HEK293 (cell line): Measurements from ENCODE around the gene PRKCA.
A peak's percentile ranks its signal among the peaks of the same experiment; 100 is the strongest.

Experiments used
- CTCF ChIA-PET: fragments of 350-600 bp; formaldehyde crosslinking; extraction: SDS; loops from one replicate; lab custom pipeline; 2021; ENCODE audit warnings: antibody characterized with exemption; lab: Yijun Ruan, JAX
- POLR2A ChIA-PET: fragments of 300-600 bp; formaldehyde crosslinking; extraction: SDS; loops from one replicate; lab custom pipeline; 2020; ENCODE audit warnings: antibody characterized with exemption, inconsistent platforms; lab: Yijun Ruan, JAX
- H3K27ac ChIP-seq: fragments of 200-500 bp; sonication (Bioruptor generic); 2 replicates; pipeline ENCODE4 v1.5.1; 2014; ENCODE audit warnings: low read depth, low read length, control low read depth, inconsistent platforms; ENCODE audit errors: extremely low read depth
- H3K36me3 ChIP-seq, 2 experiments: fragments of 200-500 bp in 1 of 2; sonication (Bioruptor generic) in 1 of 2; 1 replicate in 1 of 2; 2 replicates in 1 of 2; pipeline ENCODE4 v1.5.1; 2014 to 2017; ENCODE audit warnings: inconsistent platforms in 2 of 2, low read length in 2 of 2; ENCODE audit not compliant: control insufficient read depth in 2 of 2, insufficient read depth in 1 of 2
- H3K4me1 ChIP-seq: fragments of 200-500 bp; sonication (Bioruptor generic); 2 replicates; pipeline ENCODE4 v1.5.1; 2014; ENCODE audit warnings: mild to moderate bottlenecking, low read length, inconsistent platforms; ENCODE audit not compliant: control insufficient read depth, insufficient read depth
- H3K4me3 ChIP-seq: 2 replicates; pipeline ENCODE4 v1.5.1; 2011; ENCODE audit warnings: low read depth, mild to moderate bottlenecking, control low read depth, low read length, moderate library complexity
- H3K9me3 ChIP-seq: fragments of 200-500 bp; sonication (Bioruptor generic); 2 replicates; pipeline ENCODE4 v1.5.1; 2014; ENCODE audit warnings: low read depth, low read length, inconsistent platforms; ENCODE audit not compliant: control insufficient read depth, insufficient read depth
- BCL11A ChIP-seq: fragments of 450-650 bp; formaldehyde crosslinking; IDR thresholded peaks from 2 replicates; pipeline ENCODE4 v1.5.1; 2016; ENCODE audit warnings: low read depth, missing biosample characterization, missing genetic modification characterization
- HIC1 ChIP-seq: fragments of 450-650 bp; formaldehyde crosslinking; IDR thresholded peaks from 2 replicates; pipeline ENCODE4 v1.5.1; 2016; ENCODE audit warnings: missing biosample characterization, missing genetic modification characterization
- HOXC10 ChIP-seq: sonication (generic); formaldehyde crosslinking; IDR thresholded peaks from 2 replicates; pipeline ENCODE4 v1.8.1; 2023; ENCODE audit warnings: mild to moderate bottlenecking, missing genetic modification reagents
- KLF16 ChIP-seq: fragments of 450-650 bp; formaldehyde crosslinking; IDR thresholded peaks from 2 replicates; pipeline ENCODE4 v1.5.1; 2017; ENCODE audit warnings: missing biosample characterization, missing genetic modification characterization
- KLF17 ChIP-seq: fragments of 450-650 bp; formaldehyde crosslinking; IDR thresholded peaks from 2 replicates; pipeline ENCODE4 v1.5.1; 2016; ENCODE audit warnings: missing biosample characterization, missing genetic modification characterization
- SCRT1 ChIP-seq: fragments of 450-650 bp; formaldehyde crosslinking; IDR thresholded peaks from 2 replicates; pipeline ENCODE4 v1.5.1; 2016; ENCODE audit warnings: missing biosample characterization, missing genetic modification characterization, borderline replicate concordance
- YY2 ChIP-seq: fragments of 450-650 bp; formaldehyde crosslinking; IDR thresholded peaks from 2 replicates; pipeline ENCODE4 v1.5.1; 2016; ENCODE audit warnings: missing biosample characterization, missing genetic modification characterization
- ZNF132 ChIP-seq: fragments of 450-650 bp; formaldehyde crosslinking; IDR thresholded peaks from 2 replicates; pipeline ENCODE4 v1.5.1; 2017; ENCODE audit warnings: missing biosample characterization, missing genetic modification characterization, borderline replicate concordance
- ZNF140 ChIP-seq: fragments of 450-650 bp; formaldehyde crosslinking; IDR thresholded peaks from 2 replicates; pipeline ENCODE4 v1.5.1; 2016; ENCODE audit warnings: missing biosample characterization, missing genetic modification characterization
- ZNF155 ChIP-seq: fragments of 450-650 bp; formaldehyde crosslinking; IDR thresholded peaks from 2 replicates; pipeline ENCODE4 v1.5.1; 2016; ENCODE audit warnings: missing biosample characterization, missing genetic modification characterization
- ZNF18 ChIP-seq: fragments of 450-650 bp; formaldehyde crosslinking; IDR thresholded peaks from 2 replicates; pipeline ENCODE4 v1.5.1; 2016; ENCODE audit warnings: missing biosample characterization, missing genetic modification characterization
- ZNF274 ChIP-seq, 2 experiments: fragments of 200-500 bp in 1 of 2; fragments of 450-650 bp in 1 of 2; sonication (Bioruptor generic) in 1 of 2; formaldehyde crosslinking in 1 of 2; IDR thresholded peaks; 2 replicates each; pipeline versions ENCODE4 v1.5.1 to v1.6.1; 2014 to 2016; ENCODE audit warnings: borderline replicate concordance in 1 of 2, inconsistent platforms in 1 of 2, low read length in 1 of 2, missing biosample characterization in 1 of 2, missing genetic modification characterization in 1 of 2
- ZNF394 ChIP-seq: fragments of 450-650 bp; formaldehyde crosslinking; IDR thresholded peaks from 2 replicates; pipeline ENCODE4 v1.5.1; 2016; ENCODE audit warnings: missing biosample characterization, missing genetic modification characterization, mild to moderate bottlenecking, moderate library complexity, borderline replicate concordance
- ZNF416 ChIP-seq: fragments of 450-650 bp; formaldehyde crosslinking; IDR thresholded peaks from 2 replicates; pipeline ENCODE4 v1.5.1; 2016; ENCODE audit warnings: missing biosample characterization, missing genetic modification characterization
- ZNF501 ChIP-seq: fragments of 450-650 bp; formaldehyde crosslinking; IDR thresholded peaks from 2 replicates; pipeline ENCODE4 v1.5.1; 2016; ENCODE audit warnings: missing biosample characterization, missing genetic modification characterization
- ZNF623 ChIP-seq: fragments of 450-650 bp; formaldehyde crosslinking; IDR thresholded peaks from 2 replicates; pipeline ENCODE4 v1.5.1; 2016; ENCODE audit warnings: missing biosample characterization, missing genetic modification characterization
- ZNF660 ChIP-seq: fragments of 450-650 bp; IDR thresholded peaks from 2 replicates; pipeline ENCODE4 v1.5.1; 2018; ENCODE audit warnings: missing biosample characterization, mild to moderate bottlenecking, missing genetic modification characterization
- ZNF776 ChIP-seq: fragments of 450-650 bp; formaldehyde crosslinking; IDR thresholded peaks from 2 replicates; pipeline ENCODE4 v1.5.0; 2017; ENCODE audit warnings: missing biosample characterization, missing genetic modification characterization, borderline replicate concordance
- ZNF843 ChIP-seq: fragments of 450-650 bp; formaldehyde crosslinking; IDR thresholded peaks from 2 replicates; pipeline ENCODE4 v1.5.1; 2016; ENCODE audit warnings: missing biosample characterization, missing genetic modification characterization
- ZSCAN23 ChIP-seq: fragments of 450-650 bp; formaldehyde crosslinking; IDR thresholded peaks from 2 replicates; pipeline ENCODE4 v1.5.1; 2016; ENCODE audit warnings: missing biosample characterization, missing genetic modification characterization
- TF ChIP-seq, protein P1 (sequence below): fragments of 450-650 bp; formaldehyde crosslinking; IDR thresholded peaks from 2 replicates; pipeline ENCODE4 v1.5.1; 2016; ENCODE audit warnings: missing biosample characterization, missing genetic modification characterization, low read depth
- TF ChIP-seq, protein P2 (sequence below): fragments of 450-650 bp; formaldehyde crosslinking; IDR thresholded peaks from 2 replicates; pipeline ENCODE4 v1.5.1; 2017; ENCODE audit warnings: missing biosample characterization, missing genetic modification characterization
- TF ChIP-seq, protein P3 (sequence below): fragments of 450-650 bp; formaldehyde crosslinking; IDR thresholded peaks from 2 replicates; pipeline ENCODE4; 2016; ENCODE audit warnings: missing biosample characterization, missing genetic modification characterization

The PRKCA gene

DNA sequence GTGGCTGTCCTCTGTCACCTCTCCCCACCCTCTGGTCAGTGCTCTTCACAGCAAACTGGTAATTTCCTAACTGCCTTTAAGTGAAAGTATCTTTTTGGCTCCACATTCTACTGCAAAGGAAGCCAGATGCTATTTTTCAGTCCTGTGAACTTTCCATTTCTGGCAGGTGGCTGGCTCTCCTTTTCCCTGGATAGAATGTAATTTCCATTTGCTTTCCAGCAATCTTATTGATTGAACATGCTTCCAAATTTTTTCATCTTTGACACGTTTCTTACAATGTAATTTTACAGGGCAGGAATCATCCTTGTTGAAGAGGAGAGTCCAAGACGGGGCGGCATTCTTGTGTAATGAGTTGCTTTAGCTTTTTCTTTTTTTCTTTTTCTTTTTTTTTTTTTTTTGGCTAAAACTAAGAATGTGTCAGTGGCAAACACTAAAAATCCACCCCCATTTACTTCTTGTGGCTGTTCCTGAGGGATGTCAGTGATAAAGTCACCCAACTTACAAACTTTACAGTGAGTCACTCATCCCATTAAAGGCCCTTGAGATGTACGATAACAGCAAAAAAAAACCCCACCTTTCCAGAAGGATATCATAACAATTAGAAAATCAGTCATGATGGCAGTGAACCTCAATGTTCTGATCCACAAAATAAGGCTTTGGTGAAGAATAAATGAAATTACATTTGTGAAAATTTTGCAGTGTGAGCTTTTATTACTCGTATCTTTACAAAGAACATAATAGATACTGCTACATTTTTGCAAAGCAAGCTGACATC, 29.4 kb upstream of the PRKCA start (continued):
- TF ChIP-seq KLF17 (tag by site-specific recombination), result 0 out of 2 replicates have a peak, but pooled peaks have one; percentile 26
- TF ChIP-seq ZNF416, result no peak
- TF ChIP-seq ZNF155 (tag by site-specific recombination), result no peak
- TF ChIP-seq, protein P1, sequence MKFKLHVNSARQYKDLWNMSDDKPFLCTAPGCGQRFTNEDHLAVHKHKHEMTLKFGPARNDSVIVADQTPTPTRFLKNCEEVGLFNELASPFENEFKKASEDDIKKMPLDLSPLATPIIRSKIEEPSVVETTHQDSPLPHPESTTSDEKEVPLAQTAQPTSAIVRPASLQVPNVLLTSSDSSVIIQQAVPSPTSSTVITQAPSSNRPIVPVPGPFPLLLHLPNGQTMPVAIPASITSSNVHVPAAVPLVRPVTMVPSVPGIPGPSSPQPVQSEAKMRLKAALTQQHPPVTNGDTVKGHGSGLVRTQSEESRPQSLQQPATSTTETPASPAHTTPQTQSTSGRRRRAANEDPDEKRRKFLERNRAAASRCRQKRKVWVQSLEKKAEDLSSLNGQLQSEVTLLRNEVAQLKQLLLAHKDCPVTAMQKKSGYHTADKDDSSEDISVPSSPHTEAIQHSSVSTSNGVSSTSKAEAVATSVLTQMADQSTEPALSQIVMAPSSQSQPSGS (tag by site-specific recombination), result no peak

GRCh38 chr17:66273586-66273848, 28.9 kb upstream of the PRKCA start:
- ChIA-PET CTCF (interaction anchor here (0.7 to 1.3 kb wide), 2 partner anchors 16 to 18 kb away, joined by 3 read pairs; no protein-coding TSS in a partner anchor), POLR2A (no interaction called here)
- Histone ChIP-seq H3K27ac (no peak overlapping the region), H3K4me1 (peaks cover 7% of the 10 kb centered on the region; the same call in 1 of the 2 replicates), H3K9me3 (no peaks in the 10 kb centered on the region; the same call in 1 of the 2 replicates), H3K36me3 (no peaks in the 10 kb centered on the region), H3K4me3 (no peak overlapping the region)
- TF ChIP-seq ZNF660 (tag by site-specific recombination), result no peak
- no peak for TF ChIP-seq BCL11A
- TF ChIP-seq ZNF18 (tag by site-specific recombination), result no peak
- no peak for TF ChIP-seq YY2 (tag by site-specific recombination)
- TF ChIP-seq KLF16, result no peak
- TF ChIP-seq ZNF140 (tag by site-specific recombination), result no peak
- TF ChIP-seq ZSCAN23, result no peak
- no peak for TF ChIP-seq ZNF274 (IDR thresholded peaks at IDR 0.05; ENCODE audit: low read length)
- TF ChIP-seq ZNF274 (tag by site-specific recombination; IDR thresholded peaks at IDR 0.05; ENCODE audit: borderline replicate concordance), result no peak
- TF ChIP-seq ZNF501 (tag by site-specific recombination), result no peak
- no peak for TF ChIP-seq ZNF623 (tag by site-specific recombination)
- no peak for TF ChIP-seq HOXC10 (CRISPR knock-in tag)
- no peak for TF ChIP-seq HIC1
- TF ChIP-seq SCRT1 (tag by site-specific recombination), result no peak
- TF ChIP-seq, protein P2, sequence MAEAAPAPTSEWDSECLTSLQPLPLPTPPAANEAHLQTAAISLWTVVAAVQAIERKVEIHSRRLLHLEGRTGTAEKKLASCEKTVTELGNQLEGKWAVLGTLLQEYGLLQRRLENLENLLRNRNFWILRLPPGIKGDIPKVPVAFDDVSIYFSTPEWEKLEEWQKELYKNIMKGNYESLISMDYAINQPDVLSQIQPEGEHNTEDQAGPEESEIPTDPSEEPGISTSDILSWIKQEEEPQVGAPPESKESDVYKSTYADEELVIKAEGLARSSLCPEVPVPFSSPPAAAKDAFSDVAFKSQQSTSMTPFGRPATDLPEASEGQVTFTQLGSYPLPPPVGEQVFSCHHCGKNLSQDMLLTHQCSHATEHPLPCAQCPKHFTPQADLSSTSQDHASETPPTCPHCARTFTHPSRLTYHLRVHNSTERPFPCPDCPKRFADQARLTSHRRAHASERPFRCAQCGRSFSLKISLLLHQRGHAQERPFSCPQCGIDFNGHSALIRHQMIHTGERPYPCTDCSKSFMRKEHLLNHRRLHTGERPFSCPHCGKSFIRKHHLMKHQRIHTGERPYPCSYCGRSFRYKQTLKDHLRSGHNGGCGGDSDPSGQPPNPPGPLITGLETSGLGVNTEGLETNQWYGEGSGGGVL (tag by site-specific recombination), result no peak
- no peak for TF ChIP-seq ZNF776 (tag by site-specific recombination)
- no peak for TF ChIP-seq ZNF843 (tag by site-specific recombination)
- TF ChIP-seq, protein P3, sequence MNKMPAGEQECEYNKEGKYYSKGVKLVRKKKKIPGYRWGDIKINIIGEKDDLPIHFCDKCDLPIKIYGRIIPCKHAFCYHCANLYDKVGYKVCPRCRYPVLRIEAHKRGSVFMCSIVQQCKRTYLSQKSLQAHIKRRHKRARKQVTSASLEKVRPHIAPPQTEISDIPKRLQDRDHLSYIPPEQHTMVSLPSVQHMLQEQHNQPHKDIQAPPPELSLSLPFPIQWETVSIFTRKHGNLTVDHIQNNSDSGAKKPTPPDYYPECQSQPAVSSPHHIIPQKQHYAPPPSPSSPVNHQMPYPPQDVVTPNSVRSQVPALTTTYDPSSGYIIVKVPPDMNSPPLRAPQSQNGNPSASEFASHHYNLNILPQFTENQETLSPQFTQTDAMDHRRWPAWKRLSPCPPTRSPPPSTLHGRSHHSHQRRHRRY, result no peak
- no peak for TF ChIP-seq ZNF155 (tag by site-specific recombination)
- TF ChIP-seq ZNF132, result no peak
- no peak for TF ChIP-seq ZNF394 (tag by site-specific recombination)
